RPMI8226 (cell line): Measurements from ENCODE around the gene SEPTIN1.
"Not testable (repeated sequence)": the region's sequence is repeated elsewhere in the genome, so short reads cannot be mapped to it uniquely, and the experiment has no call there.

Experiments
- DNase-seq: peaks from one replicate; pipeline ENCODE4 v3.0.0-alpha.2; 2015

The SEPTIN1 gene

GRCh38 chr16:30399435-30400186 is 17.2 kb upstream of the SEPTIN1 start:
- peak; percentile 28 for DNase-seq

- DNase-seq: no peak
These were observed 16.5 kb upstream of the SEPTIN1 start for GRCh38 chr16:30398661-30399434.

GRCh38 chr16:30397776-30398660 is 15.7 kb upstream of the SEPTIN1 start:
- DNase-seq: no peak

GRCh38 chr16:30397056-30397455 is 14.7 kb upstream of the SEPTIN1 start:
- DNase-seq: no peak

GRCh38 chr16:30396627-30397026 is 14.3 kb upstream of the SEPTIN1 start:
- DNase-seq: not testable (repeated sequence)

- DNase-seq: no peak
These were observed 13.7 kb upstream of the SEPTIN1 start for GRCh38 chr16:30395992-30396585.

GRCh38 chr16:30395155-30395991 is 13.0 kb upstream of the SEPTIN1 start, which contains the start of gene ZNF48:
ZNF48 (plus strand) TSS chr16:30395420; CDS start chr16:30395795, 375 bp downstream.
- peak; percentile 88 for DNase-seq

GRCh38 chr16:30394592-30395154 is 12.3 kb upstream of the SEPTIN1 start:
- DNase-seq: no peak

GRCh38 chr16:30383521-30383920 is 1.2 kb upstream of the SEPTIN1 start:
- DNase-seq: no peak

GRCh38 chr16:30381291-30382041 is 895 bp downstream of the SEPTIN1 start:
- no peak for DNase-seq

GRCh38 chr16:30380803-30381208 is 1.6 kb downstream of the SEPTIN1 start:
- DNase-seq: no peak

GRCh38 chr16:30380072-30380802 is 2.1 kb downstream of the SEPTIN1 start:
- DNase-seq: no peak

- DNase-seq: no peak
These were observed 3.1 kb downstream of the SEPTIN1 start for GRCh38 chr16:30379158-30379783.

GRCh38 chr16:30378236-30379157 is 3.9 kb downstream of the SEPTIN1 start:
- peak; percentile 99 for DNase-seq

- peak; percentile 86 for DNase-seq
These were observed 4.5 kb downstream of the SEPTIN1 start for GRCh38 chr16:30377812-30378235.

- no peak for DNase-seq
These were observed 5.1 kb downstream of the SEPTIN1 start for GRCh38 chr16:30377050-30377811.

- DNase-seq: no peak
These were observed 5.9 kb downstream of the SEPTIN1 start for GRCh38 chr16:30376461-30376902.
